Measurements from ENCODE around the gene GRM7.

GRM7 gene

DNA sequence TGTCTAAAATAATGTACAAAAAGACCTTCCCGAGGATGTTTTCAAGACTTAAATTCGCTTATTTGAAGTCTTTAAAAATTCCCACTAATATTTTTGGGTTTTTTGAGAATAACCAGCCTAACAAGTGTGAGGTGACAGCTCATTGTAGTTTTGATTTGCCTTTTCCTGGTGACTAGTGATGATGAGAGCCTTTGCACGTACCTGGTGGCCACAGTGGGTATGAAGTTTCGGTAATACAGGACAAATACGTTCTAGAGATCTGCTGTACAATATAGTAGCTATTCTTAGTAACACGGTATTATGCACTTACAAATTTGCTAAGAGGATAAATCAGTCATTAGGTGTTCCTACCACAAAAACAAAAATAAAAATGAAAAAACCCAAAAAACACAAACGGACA is 124.9 kb downstream of the GRM7 start:
- DNase-seq, result no peak

DNA sequence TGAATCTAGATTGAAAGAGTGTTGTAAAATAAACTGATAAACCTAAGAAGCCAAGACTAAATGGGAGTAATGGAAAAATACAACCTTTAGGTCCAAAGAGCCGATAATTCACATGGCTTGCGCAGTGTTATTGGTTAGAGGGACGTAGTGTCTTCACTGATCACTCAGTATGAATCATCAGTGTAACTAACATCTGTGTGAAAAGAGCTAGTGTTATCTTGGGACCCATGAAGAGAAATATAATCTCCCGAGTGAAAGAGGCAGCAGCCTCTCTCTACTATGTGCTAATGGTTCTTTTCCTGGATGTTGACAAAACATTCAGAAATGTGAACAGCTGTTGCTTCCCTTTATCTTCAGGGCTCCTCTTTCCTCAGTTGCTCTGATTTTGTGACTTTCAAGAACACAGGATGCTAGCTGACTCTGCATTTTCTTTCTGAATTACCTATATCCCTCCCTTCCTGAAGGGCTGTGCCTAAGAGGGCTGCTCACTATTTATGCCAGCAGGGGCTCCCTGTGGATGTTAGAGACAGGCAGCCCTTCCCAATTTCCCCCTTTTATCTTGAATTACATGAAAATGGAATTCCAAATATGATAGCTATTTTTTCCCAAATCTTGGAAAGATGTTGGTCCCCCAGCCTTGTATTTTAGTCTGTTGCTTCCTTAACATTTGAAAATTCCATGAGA is 128.8 kb downstream of the GRM7 start:
- DNase-seq, result no peak

DNA sequence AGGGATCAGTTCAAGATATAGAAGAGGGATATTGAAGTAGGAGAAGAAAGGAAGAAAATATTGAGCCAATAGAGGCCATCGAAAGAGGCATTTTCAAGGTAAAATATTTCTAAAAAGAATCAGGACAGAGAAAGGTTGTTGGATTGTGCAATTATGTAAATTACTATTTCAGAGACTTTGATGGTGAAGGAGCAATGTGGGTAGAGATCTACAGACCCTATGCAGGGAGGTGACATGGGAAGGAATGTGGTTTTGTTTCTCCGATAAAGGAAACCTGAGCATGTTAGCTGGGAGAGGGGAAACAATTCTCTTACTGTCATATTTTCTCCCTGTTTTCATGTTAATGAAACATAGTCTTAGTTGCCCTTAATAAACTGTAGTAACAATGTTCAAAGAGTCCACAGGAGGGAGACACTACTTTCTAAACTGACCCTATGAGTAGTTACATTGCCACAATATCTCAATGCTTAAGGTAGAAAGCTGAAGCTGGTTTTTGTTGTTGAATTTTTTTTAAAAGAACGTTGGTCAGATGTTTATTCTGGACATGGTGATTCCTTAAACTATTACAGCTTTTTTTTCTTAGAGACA is 133.3 kb downstream of the GRM7 start:
- no peak for DNase-seq

DNA sequence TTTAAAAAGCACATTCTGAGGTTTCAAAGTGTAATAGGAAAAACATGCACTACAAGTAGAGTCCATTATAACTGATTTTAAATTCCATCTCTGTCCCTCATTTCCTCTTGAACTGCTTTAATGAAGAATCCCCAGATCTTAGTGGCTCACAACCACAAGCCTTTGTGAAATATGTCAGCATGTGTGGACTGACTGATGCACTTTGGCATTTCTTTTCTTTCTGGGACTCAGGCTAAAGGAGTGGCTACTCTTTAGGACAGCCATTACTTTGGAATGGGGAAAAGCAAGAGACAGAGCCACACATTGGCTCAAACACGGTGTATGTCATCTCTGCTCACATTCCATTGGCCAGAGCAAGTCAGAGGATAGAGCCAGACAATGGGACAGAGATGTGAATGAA is 139.6 kb downstream of the GRM7 start:
- DNase-seq, result no peak

DNA sequence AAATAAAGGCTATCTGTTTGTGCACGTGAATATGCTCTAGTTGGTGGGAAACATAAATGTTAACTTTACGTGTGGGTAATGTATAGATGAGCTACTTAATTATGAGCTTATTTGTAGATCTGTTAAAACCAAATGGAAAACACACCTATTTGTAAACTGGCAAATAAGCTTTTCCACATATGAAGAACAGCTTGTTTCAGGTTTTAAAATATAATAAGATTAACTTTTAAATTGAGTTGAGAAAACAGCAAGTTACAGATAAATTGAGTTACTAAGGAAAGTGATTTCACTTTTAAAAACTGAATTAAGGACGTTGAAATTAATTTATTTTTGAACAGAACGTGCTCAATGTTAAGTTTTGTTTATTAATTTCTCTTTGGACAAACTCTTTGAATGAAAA is 140.5 kb downstream of the GRM7 start:
- DNase-seq, result no peak

DNA sequence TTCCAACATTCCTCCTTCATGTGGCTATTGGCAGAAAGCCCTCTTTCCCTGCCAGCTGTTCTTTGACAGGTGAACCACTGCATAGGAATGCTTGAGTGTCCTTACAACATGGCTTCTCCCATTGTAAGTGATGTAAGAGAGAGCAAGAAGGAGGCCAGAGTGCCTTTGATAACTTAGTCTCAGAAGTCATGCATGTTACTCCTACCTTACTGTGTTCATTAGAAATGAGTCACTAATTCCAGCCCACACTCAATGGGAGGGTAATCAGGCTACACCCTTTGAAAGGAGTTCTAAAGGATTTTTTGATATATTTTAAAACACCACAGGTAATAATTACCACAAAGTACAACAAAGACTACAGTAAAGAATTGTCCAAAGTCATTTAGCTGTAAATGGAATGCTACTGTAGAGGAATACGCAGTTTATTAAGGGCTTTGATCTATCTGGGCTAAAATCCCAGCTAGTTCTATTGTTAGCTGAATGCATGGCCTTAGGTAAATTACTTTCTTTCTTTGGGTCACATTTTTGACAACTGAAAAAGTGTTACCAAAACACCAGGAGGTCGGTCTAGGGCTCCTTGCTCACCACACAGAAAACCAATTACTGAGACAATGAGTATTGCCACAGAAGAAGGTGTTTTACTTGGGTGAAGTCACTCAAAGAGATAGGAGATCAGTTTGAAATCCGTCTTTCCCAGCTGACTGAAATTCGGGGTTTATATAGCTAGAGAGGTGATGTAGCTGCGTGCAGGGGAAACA is 154.9 kb downstream of the GRM7 start:
- DNase-seq, result no peak

DNA sequence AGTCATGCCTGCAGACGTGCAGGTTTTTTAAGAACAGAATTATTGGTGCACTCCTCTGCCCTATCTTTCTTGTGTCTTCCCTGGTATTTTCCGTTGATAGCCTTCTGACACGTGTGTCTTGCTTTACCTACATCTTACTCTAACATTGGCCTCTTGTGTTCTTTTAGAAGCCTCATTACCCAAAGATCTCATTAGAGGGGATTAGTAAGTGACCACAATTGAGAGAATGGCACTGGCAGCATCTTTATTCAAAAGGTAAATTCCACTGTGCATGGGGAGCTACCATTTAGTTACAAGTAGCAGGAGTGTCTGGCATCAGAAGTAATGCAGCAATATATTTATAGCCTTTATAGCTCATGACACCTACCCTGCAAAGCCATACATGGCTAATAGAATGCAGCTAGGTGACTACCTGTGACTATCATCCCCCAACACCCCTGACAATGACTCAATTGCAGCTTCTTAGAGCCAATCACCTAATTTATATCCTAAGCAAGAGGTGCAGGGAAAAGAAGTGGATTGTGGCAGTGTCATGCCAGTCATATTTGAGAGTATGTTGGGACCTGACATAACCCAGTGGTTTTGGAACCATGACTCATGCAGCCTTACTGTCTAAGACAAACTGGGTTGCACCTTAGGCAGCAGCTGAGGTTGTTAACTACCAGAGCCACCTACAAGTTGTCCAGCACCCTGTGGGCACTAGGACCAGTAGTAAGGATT is 164.8 kb downstream of the GRM7 start:
- DNase-seq, result no peak

DNA sequence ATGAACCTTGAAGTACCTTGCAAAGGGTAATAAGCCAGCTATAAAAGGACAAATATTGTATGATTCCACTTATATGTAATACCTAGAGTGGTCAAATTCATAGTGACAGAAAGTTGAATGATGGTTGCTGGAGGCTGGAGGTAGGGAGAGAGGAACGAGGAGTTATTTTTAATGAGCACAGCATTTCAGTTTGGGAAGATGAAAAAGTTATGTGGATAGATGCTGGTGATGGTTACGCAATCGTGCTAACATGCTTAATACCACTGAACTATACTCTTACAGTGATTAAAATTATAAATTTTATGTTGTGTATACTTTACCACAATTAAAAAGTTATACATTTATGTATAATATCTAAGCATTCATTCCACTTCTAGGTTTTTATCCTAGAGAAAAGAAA is 168.6 kb downstream of the GRM7 start:
- DNase-seq, result no peak

DNA sequence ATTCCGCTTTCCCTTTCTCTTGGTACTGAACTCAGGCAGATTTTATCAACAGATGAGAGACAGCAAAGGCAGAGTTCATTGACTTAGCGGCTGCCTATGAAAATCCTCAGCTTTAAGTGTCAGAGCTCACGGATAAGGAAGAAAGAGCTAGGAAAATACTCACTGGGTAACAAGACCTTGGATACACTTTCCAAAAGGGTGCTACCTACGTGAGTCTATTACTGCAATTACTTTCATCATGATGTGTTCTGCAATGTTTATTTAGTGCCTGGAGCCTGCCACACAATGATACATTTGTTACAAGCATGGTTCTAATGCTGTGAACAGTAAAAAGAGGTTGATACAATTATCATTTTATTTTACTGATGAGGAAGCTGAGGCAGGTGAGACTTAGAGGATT is 177.5 kb downstream of the GRM7 start:
- DNase-seq, result no peak

DNA sequence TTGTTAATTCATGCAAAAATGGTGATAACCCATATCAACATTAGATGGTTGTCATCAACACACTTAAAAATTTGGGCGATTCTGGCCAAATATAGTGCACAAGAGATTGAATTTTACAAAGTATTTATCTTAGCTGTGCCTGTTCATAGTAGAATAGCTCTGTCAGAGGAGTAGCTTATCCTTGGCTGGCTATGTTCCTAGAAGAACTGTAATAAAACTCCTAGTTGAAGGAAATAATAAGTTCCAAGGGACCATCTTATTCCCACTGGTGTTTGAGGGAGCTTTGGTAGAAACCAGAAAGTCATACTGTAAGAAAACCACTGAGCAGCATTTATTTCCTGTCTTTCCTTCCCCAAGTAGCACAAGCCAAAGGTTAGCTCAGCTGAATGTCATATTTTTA is 201.8 kb downstream of the GRM7 start:
- no peak for DNase-seq

DNA sequence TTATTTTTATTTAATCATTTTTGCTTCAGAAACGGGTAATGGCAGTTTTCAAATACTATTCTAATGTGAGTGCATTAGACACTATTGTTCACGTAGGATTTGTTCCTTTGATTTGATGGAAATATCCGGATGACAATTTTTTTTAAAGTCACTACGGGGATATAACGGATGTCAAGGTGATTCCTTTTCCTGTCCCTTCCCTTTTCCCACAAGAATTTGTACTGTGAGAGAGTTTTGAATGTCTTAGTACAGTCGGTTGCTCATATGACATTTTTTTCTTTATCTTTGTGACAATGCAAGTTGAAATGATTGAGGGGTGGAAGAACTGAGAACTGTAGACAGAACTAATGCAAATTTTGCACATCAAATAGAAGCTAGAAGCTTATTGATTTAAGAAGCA is 209.5 kb downstream of the GRM7 start:
- no peak for DNase-seq

DNA sequence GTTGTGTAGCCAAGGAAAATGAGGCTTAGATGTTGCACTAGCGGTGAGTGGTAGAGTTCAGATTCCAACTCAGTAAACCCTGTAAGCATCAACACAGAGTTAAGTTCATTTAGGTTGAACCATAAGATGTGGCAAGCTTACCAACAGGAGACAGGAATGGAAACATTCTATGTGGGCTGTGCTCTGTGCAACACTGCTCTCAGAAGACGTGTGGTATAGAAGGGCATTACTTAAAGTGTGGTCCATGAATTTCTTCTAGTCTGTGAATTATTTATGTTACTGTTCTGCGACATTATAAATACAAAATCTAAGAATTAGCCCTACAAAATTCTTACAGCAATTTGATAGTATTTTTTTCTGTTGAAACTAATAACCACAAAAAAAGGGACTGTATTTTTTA is 213.3 kb downstream of the GRM7 start:
- no peak for DNase-seq

DNA sequence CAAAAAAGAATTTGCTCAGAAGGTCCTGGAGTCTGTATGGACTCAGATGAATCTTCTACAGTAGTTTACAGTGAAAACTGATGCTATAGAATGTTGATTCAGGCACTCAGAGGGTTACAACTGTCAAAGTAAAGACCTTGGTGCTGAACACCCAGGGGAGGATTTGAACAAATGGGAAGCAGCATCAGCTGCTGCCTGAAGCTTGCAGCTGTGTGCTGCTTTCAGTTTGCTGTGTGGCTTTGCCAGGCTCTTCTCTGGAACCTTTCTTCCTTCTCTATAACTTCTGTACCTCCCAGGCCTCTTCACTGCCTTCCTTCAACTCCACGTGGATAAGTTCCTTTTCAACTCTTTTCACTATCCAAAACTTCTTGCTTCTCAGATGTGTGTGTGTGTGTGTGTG is 214.2 kb downstream of the GRM7 start:
- DNase-seq, result no peak

DNA sequence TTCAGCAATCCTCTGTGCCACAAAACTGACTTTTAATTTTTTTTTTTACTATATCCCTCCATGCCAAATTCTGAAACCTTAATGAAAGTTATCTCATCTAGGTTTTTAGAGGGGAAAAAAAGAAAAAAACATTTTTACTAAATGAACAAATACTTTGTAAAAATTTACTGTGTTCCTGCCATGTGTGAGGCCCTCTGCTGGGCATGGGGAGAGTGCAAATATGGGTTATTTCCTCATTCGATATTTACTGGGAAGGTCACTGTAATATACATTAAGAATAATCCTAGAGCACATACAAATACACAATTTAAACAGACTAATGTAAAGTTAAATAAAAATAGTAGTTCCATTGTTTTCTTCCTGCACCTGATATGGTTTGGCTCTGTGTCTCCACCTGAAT is 215.0 kb downstream of the GRM7 start:
- DNase-seq, result no peak

DNA sequence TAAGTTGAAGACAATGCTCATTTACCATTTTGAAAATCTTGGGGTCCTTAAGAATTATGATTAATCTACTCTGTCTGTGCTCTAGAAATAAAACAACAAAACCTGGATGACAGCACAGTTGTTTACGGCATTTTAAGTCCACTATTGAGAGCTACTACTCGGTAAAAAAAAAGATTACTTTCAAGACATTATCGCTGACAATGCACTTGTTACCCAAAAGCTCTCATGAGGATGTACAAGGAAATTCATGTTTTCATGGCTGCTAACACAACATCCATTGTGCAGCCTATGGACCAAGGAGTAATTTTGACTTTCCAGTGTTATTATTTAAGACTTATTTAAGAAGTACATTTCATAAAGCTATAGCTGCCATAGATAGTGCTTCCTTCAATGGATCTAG is 221.3 kb downstream of the GRM7 start:
- DNase-seq, result no peak

DNA sequence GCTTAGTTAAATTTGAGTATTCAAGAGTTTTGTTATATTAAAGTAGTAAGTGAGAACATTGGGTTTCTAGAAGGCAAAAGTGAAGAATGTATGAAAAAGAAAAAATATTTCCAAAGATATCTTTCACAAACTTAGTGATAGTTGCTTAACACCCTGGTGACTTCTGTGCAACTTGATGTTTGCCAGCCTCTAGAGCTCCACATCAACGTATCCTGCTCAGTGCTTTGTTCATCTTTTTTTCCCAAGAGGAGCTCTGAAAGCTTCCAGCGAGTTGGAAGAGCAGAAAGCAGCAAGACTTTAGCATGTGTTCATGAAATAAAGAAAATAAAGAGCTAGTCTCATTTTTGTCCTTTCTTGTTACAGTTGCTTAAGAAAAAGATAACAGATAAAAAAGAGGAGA is 225.5 kb downstream of the GRM7 start:
- no peak for DNase-seq

DNA sequence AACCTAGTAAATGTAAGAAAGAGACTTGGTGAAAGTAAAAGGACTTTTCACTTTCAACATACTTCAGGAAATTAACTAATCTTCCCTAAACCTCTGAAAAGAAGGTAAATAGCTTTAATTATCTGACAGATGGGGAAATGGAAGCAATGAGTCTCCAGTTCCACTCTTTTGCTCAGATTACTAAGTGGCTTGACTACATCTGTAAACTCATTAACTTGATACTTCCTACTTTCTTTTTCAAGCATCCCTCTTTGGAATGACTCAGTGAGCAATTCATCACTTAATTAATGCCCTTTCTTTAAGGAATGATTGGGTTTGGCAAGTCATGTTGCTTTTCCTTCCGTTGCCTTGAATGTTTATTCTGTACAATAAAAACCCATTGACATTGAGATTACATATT is 234.2 kb downstream of the GRM7 start:
- DNase-seq, result no peak

DNA sequence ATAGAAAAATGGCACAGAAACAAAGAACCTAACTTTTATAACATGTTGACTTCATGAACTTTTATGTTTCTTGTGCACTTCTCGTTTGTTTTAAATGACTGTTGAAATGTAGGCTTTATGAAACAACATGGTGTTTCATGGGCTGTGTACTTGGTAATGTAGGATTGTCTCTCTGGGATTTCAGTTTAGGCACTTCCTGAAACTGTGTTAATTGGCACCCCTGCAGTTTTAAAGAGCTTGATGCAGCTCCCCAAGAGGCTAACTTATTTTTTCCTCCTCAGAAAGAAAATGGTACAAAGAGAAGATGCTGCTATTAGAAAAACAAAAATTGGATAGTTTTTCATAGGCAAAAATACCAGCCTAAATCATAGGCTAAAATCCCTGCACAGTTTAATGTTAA is 239.2 kb downstream of the GRM7 start:
- DNase-seq, result no peak

DNA sequence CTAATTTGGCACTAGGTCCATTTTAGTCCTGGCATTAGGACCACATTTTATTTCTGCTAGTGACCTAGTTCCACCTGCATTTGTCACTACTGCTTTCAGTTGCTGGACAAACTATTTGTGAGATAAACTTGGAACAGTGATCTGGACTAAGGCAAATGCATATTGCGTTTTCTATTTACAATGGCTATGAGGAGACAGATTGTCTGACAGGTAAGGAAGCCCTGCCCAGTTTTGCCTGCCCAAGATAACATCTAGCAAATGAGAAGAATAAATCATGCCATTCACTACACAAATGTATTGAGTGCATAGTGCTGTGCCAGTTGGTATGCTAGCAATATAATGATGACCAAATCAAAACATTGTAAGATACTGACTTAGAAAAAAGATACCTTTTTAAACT is 245.7 kb downstream of the GRM7 start:
- DNase-seq, result no peak

DNA sequence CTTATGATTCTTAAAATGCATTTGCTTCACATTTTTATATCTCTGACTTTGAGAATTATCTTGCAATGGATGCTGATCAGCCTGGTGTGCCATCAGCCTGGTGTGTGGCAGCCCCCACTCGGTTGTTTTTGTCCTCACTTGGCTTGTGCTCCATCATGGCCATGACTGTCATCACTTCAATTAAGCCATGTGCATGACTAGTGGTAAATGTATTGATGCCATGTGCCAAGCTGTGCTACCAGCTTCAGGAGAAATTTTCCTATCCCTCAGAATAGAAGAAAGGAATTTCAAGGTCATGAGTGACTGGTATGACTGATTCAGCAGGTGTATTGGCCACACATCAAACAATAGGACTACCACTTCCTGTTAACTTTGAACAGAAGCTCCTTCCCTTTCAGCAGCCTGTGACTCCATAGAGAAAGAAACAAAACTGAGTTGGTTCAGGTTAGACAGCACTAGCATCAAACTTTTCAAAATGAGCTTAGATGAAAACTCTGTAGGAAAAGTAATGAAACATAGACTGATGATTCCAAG is 251.7 kb downstream of the GRM7 start:
- DNase-seq, result no peak

DNA sequence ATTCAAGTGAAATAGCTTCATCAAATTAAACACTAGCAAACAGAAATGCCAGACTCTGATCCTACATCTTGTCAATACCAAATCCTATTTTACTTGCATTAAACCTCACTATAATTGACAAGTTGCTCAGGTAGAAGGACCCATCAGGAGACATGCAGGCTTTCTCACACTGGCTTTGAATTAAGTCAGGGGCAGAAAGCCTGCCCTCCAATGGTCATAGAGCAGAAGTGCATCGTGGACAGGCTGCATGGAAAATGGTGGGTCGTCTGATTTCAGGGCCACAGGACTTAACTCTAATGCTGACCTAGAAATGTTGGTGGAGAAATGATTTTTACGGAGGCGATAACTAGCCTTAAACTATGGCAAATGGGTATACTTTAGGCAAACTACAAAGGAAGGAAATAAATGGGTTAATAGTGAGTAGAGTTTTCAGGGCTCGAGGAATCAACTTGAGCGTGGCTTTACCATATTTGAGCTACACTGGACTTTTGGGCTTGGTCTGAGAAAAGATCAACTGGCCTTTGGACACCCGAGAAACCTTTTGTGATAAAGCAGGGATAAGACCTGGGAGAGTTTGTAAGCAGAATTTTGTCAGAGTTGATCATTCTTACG is 283.9 kb downstream of the GRM7 start:
- no peak for DNase-seq

DNA sequence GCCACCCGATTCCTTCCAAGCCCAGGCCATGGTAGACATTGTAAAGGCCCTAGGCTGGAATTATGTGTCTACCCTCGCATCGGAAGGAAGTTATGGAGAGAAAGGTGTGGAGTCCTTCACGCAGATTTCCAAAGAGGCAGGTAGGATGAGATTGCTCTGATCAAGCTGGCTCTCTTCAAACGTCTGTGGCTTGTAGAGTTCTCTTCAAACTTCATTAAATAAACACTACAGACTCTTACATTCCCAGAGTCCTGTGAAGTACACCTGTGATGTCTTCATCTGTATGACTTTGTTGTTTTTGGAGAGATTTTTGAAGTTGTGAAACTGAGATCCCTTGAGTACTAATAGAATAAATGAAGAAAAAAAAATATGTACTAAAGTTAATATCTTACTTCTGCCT is 285.6 kb downstream of the GRM7 start:
- no peak for DNase-seq

DNA sequence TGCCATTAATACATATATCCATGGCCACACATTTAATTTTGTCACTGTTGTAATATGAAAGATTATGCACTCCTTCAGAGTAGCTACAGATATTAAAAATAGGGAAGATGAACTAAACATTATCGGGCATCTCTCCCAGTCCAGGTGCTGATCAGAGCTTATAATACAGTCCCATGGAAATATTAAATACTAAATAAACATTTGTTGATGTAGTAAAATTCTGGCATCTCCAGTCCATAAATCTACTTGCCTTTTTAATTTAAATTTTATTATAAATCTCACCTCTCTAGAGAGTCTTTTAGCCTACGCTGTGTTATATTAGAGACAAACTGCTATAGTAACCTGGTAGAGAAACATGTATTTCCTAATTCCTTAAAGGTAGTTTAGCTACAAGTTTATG is 297.6 kb downstream of the GRM7 start:
- no peak for DNase-seq

Measured in activated naive CD4-positive, alpha-beta T cell treated with Interleukin-2 at 50 U/mL for 16 hours (primary cell).